Prostate gland (tissue), 2 donors: ENCODE data around the gene PCBP4.

Experiments
- POLR2A ChIP-seq: fragments of 450-650 bp; IDR thresholded peaks from one replicate; pipeline ENCODE4 v1.6.1; 2016; ENCODE audit warnings: antibody characterized with exemption, mild to moderate bottlenecking
- POLR2AphosphoS5 ChIP-seq: sonication (generic); formaldehyde crosslinking; IDR thresholded peaks from one replicate; pipeline ENCODE4 v1.6.1; 2017; ENCODE audit warnings: antibody characterized with exemption
- TF ChIP-seq, protein P1 (sequence below), 4 experiments: fragments of 200-600 bp in 2 of 4; fragments of 450-650 bp in 2 of 4; sonication (generic) in 2 of 4; IDR thresholded peaks; 1 replicate in 3 of 4; 2 replicates in 1 of 4; pipeline ENCODE4 v1.5.1; 2016 to 2019; ENCODE audit warnings: antibody characterized with exemption in 4 of 4, mild to moderate bottlenecking in 2 of 4, moderate library complexity in 2 of 4

DNA sequence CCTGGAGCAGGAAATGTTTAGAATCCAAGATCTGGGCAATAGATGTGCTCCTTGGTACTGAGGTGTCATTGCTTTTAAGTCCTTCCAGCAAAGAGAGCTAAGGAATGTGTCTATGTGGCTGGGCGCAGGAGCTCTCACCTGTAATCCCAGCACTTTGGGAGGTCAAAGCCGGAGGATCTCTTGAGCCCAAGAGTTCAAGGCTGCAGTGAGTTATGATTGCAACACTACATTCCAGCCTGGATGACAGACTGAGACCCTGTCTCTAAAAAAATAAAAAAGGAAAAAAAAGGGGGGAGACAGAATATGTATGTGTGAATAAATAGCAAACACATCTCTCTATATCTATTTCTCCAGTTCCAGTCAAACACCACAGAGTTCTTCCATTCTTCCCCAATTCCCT is 16.4 kb downstream of the PCBP4 start:
- TF ChIP-seq POLR2A = no peak
- TF ChIP-seq, protein P1, sequence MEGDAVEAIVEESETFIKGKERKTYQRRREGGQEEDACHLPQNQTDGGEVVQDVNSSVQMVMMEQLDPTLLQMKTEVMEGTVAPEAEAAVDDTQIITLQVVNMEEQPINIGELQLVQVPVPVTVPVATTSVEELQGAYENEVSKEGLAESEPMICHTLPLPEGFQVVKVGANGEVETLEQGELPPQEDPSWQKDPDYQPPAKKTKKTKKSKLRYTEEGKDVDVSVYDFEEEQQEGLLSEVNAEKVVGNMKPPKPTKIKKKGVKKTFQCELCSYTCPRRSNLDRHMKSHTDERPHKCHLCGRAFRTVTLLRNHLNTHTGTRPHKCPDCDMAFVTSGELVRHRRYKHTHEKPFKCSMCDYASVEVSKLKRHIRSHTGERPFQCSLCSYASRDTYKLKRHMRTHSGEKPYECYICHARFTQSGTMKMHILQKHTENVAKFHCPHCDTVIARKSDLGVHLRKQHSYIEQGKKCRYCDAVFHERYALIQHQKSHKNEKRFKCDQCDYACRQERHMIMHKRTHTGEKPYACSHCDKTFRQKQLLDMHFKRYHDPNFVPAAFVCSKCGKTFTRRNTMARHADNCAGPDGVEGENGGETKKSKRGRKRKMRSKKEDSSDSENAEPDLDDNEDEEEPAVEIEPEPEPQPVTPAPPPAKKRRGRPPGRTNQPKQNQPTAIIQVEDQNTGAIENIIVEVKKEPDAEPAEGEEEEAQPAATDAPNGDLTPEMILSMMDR (IDR thresholded peaks at IDR 0.05) = no peak
- TF ChIP-seq POLR2AphosphoS5 = no peak
